K562 (cell line): ENCODE measurements around the gene CYRIA. TPM values are rescaled to one million over a fixed set of nuclear protein-coding genes. Genes with fewer than 3 reads are reported as not detected.

Experiments used
- BRF2 ChIP-seq: IDR thresholded peaks from 3 replicates; pipeline ENCODE4 v1.6.1; 2011; ENCODE audit warnings: borderline replicate concordance, mild to moderate bottlenecking; ENCODE audit not compliant: insufficient read length, insufficient read depth
- CBX5 ChIP-seq: IDR thresholded peaks from 2 replicates; pipeline ENCODE4 v1.6.1; 2014; ENCODE audit warnings: low read depth, borderline replicate concordance
- CCNT2 ChIP-seq: IDR thresholded peaks from 2 replicates; pipeline ENCODE4 v1.6.1; 2011; ENCODE audit warnings: borderline replicate concordance, low read depth, mild to moderate bottlenecking, moderate library complexity, mixed read lengths, low read length; ENCODE audit not compliant: insufficient read length; ENCODE audit errors: extremely low read depth
- CREB5 ChIP-seq: fragments of 250-450 bp; sonication (Bioruptor Pico); IDR thresholded peaks from 2 replicates; pipeline ENCODE4 v1.5.0; 2020; ENCODE audit warnings: mild to moderate bottlenecking
- DMBX1 ChIP-seq: fragments of 250-450 bp; sonication (Bioruptor Pico); IDR thresholded peaks from 2 replicates; pipeline ENCODE4 v1.8.0; 2022; ENCODE audit warnings: inconsistent platforms, mild to moderate bottlenecking, moderate library complexity, borderline replicate concordance
- FOXK1 ChIP-seq: sonication (generic); formaldehyde crosslinking; IDR thresholded peaks from 2 replicates; pipeline ENCODE4 v1.8.0; 2022; ENCODE audit warnings: missing genetic modification reagents, mild to moderate bottlenecking, borderline replicate concordance
- HDAC6 ChIP-seq: IDR thresholded peaks from 2 replicates; pipeline ENCODE4 v1.6.1; 2012; ENCODE audit warnings: low read depth, mild to moderate bottlenecking, control low read depth, inconsistent platforms, low read length, moderate library complexity
- JUN ChIP-seq, 2 experiments: sonication (generic) in 1 of 2; formaldehyde crosslinking in 1 of 2; IDR thresholded peaks; 2 replicates each; pipeline versions ENCODE4 v1.6.1 to v1.8.0; 2012 to 2022; ENCODE audit warnings: borderline replicate concordance in 2 of 2, mild to moderate bottlenecking in 2 of 2, improper control_type of control experiment in 1 of 2, low read depth in 1 of 2, low read length in 1 of 2, missing genetic modification reagents in 1 of 2
- JUND ChIP-seq, 2 experiments: IDR thresholded peaks; 2 replicates in 1 of 2; 3 replicates in 1 of 2; pipeline ENCODE4 v1.6.1; 2011; ENCODE audit warnings: borderline replicate concordance in 2 of 2, low read depth in 2 of 2, low read length in 2 of 2, improper control_type of control experiment in 1 of 2, missing biosample characterization in 1 of 2, missing genetic modification characterization in 1 of 2, missing genetic modification reagents in 1 of 2
- POLR2H ChIP-seq: IDR thresholded peaks from 2 replicates; pipeline ENCODE4 v1.6.1; 2016; ENCODE audit warnings: missing genetic modification characterization, low read depth, mild to moderate bottlenecking, control low read depth, missing compliant biosample characterization, moderate library complexity
- PPARD ChIP-seq: fragments of 250-450 bp; sonication (Bioruptor Pico); IDR thresholded peaks from 2 replicates; pipeline ENCODE4 v1.8.0; 2022; ENCODE audit warnings: inconsistent platforms, mild to moderate bottlenecking, moderate library complexity
- PTBP1 ChIP-seq: fragments of 200-400 bp; formaldehyde crosslinking; IDR thresholded peaks from 2 replicates; pipeline ENCODE4 v1.6.1; 2017; ENCODE audit warnings: low read depth, low read length
- RAD51 ChIP-seq: fragments of 450-650 bp; IDR thresholded peaks from 2 replicates; pipeline ENCODE4 v1.7.1; 2016; ENCODE audit warnings: low read depth, mild to moderate bottlenecking, borderline replicate concordance
- RB1 ChIP-seq: fragments of 450-650 bp; IDR thresholded peaks from 2 replicates; pipeline ENCODE4 v1.6.1; 2017; ENCODE audit warnings: low read depth, mild to moderate bottlenecking
- RUNX1 ChIP-seq: sonication (generic); IDR thresholded peaks from 2 replicates; pipeline ENCODE4 v1.6.1; 2016; ENCODE audit warnings: antibody characterized with exemption, low read depth
- TRIM24 ChIP-seq, 2 experiments: fragments of 450-650 bp; IDR thresholded peaks; 2 replicates each; pipeline ENCODE4 v1.6.1; 2016
- ZNF586 ChIP-seq: fragments of 450-650 bp; formaldehyde crosslinking; conservative IDR thresholded peaks from 2 replicates; pipeline ENCODE4 v1.4.0; 2020; ENCODE audit warnings: mild to moderate bottlenecking, moderate library complexity
- ZNF639 ChIP-seq, 2 experiments: fragments of 200-800 bp in 1 of 2; sonication (Bioruptor generic) in 1 of 2; sonication (generic) in 1 of 2; formaldehyde crosslinking in 1 of 2; IDR thresholded peaks in 1 of 2; conservative IDR thresholded peaks in 1 of 2; 2 replicates each; pipeline versions ENCODE4 v1.5.0 to v1.6.1; 2016 to 2020; ENCODE audit warnings: missing compliant biosample characterization in 1 of 2, missing genetic modification characterization in 1 of 2, missing genetic modification reagents in 1 of 2
- ZNF778 ChIP-seq: fragments of 450-650 bp; formaldehyde crosslinking; IDR thresholded peaks from 2 replicates; pipeline ENCODE4 v1.4.0; 2020; ENCODE audit warnings: mild to moderate bottlenecking, moderate library complexity
- polyA plus RNA-seq, 8 experiments: library from polyadenylated mRNA; depleted of rRNA in 4 of 8; stranded (reverse) in 5 of 8; unstranded in 3 of 8; fragments of >200 nt; fragmentation: Nextera tagmentation in 2 of 8; fragmentation: Illumina TruSeq in 1 of 8; extraction: Ambion mirVana in 2 of 8; extraction: Trizol in 1 of 8; gene quantifications; 2 replicates each; pipeline versions ENCODE4 v1.2.1 to v1.2.3, GENCODE V29; 2011 to 2014; ENCODE audit warnings: inconsistent platforms in 1 of 8, missing spikeins in 1 of 8
- total RNA-seq, 7 experiments: library from RNA; depleted of rRNA in 6 of 7; stranded (reverse); fragments of >200 nt in 6 of 7; fragmentation: Illumina TruSeq in 2 of 7; extraction: Trizol in 2 of 7; gene quantifications; 2 replicates each; pipeline versions ENCODE4 v1.2.1 to v1.2.3, GENCODE V29; 2011 to 2021; ENCODE audit warnings: low replicate concordance in 1 of 7
- TF ChIP-seq, protein P1 (sequence below): fragments of 450-650 bp; formaldehyde crosslinking; IDR thresholded peaks from 2 replicates; pipeline ENCODE4 v1.4.0; 2020; ENCODE audit warnings: mild to moderate bottlenecking, moderate library complexity

CYRIA gene
- total and polyA plus RNA-seq, 9 of the 15 experiments (the other 6 are each of a cell fraction or from before 2014, with no cell fraction given): 0.84 to 5.6 (median 3.0) TPM

DNA sequence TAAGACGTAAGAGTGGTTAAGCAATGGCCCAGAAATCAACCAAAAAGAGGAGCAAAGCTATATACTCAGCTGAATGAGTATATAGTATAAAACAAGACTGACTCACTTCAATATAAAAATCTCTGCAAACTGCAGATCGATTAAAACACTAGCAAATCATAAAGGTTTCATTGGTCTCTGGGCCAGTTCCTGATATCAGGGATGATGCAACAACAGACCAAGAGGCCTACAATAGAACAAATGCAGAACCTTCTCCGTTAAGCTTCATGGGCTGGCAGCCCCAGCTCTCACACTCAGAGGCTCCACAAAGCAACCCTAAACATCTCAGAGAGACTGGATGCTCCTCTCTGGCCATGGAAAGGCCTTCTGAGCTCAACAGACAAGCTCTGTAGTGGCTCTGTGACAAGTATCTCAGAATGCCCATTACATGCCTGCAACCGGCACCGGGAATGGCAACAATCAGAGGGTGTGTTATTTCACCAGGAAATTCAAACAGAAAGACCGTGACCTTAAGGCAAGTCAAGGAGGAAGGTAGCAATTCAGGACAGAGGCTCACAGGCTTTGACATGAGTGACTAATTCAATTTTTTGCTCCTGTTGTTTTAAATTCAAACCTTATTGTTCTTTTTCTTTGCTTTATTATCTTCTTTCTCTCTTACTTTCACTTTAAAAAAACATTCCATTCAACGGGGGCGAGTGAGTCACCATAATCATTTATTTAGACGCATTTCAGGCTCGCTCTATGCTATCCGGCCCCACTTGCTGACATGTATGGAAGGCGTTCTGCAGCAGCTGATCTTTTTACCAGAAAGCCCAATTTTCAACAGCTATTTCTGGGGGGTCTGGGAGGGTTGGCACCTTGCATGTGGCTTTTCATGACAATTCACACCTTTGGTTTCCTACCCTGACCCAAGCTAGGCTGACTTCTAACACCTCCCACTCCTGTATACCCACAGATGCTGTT, 15.1 kb downstream of the CYRIA start (continued):
- TF ChIP-seq CCNT2 (no peak), TRIM24 (IDR thresholded peaks at IDR 0.05) (peak; percentile 67 to 76; a peak in 2 of 4 replicates), RB1 (no peak), PPARD (no peak), JUND (IDR thresholded peaks at IDR 0.05; ENCODE audit: borderline replicate concordance, low read depth, low read length) (peak; percentile 83), JUND (tag; IDR thresholded peaks at IDR 0.05; ENCODE audit: borderline replicate concordance, low read depth, low read length) (0 out of 3 replicates have a peak, but pooled peaks have one; percentile 9), BRF2 (no peak), DMBX1 (CRISPR knock-in tag) (peak; percentile 55; the same call in 1 of the 2 replicates), FOXK1 (CRISPR knock-in tag) (no peak), ZNF586 (no peak), POLR2H (peak; percentile 74), CREB5 (peak; percentile 36; the same call in 1 of the 2 replicates), RAD51 (no peak), JUN (IDR thresholded peaks at IDR 0.05; ENCODE audit: borderline replicate concordance, low read depth, low read length) (no peak), JUN (CRISPR knock-in tag; IDR thresholded peaks at IDR 0.05; ENCODE audit: borderline replicate concordance) (no peak), ZNF639 (CRISPR knock-in tag; conservative IDR thresholded peaks at IDR 0.05 in 1 of 2, IDR thresholded peaks at IDR 0.05 in 1 of 2) (peak in 1 of 2 experiments; percentile 56; a peak in 1 of 4 replicates), PTBP1 (no peak), HDAC6 (no peak), CBX5 (no peak), RUNX1 (no peak), ZNF778 (no peak)
- TF ChIP-seq, protein P1, sequence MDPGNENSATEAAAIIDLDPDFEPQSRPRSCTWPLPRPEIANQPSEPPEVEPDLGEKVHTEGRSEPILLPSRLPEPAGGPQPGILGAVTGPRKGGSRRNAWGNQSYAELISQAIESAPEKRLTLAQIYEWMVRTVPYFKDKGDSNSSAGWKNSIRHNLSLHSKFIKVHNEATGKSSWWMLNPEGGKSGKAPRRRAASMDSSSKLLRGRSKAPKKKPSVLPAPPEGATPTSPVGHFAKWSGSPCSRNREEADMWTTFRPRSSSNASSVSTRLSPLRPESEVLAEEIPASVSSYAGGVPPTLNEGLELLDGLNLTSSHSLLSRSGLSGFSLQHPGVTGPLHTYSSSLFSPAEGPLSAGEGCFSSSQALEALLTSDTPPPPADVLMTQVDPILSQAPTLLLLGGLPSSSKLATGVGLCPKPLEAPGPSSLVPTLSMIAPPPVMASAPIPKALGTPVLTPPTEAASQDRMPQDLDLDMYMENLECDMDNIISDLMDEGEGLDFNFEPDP (CRISPR knock-in tag): no peak
